ENCODE data around the gene HOXB4. TPM values are rescaled to one million over a fixed set of nuclear protein-coding genes. Genes with fewer than 3 reads are reported as not detected.
A peak's percentile ranks its signal among the peaks of the same experiment; 100 is the strongest.

Gene HOXB4
- total RNA-seq, 1 experiment from 2014 or later, result 11.3 TPM

DNA sequence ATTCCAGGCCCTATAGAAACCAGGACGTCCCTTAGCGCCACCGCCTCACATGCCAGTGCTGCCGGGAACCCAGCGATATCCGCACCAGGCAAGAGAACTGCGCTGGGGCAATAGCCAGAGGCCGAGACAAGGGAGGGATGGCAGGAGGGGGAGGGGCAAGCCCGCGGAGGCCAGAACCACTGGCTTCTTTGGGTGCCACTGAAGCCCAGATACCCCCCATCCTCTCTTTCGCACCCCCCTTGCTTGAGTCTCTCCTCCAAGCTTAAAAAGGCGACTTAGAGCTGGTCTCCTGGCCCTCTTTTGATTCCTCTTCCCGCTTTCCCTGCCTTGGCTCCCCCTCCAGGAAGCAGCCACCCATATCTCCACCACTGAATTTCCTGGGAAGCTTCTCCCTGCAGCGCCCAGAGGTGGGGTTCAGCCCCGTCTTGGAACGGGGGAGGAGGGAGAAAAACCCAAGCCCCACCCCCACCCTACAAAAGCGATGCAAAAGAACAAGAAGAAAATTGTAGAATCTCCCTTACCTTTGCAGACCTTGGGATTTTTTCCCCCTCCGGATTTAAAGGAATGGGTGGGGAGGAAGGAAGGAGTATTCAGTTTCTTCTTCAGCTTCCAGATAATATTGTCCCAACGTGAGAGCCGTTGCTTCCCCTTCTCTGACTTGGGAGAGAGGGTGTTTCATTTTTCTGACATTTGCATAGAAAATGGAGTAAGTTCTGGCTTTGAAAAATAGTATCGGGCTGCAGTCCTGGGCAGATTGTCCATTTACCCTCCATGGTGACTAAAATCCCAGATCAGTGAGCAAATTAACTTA is 26.0 kb upstream of the HOXB4 start:
- Histone ChIP-seq H4K20me1 (ENCODE audit: insufficient read depth) (peaks cover 4% of the 10 kb centered on the region; the same call in 1 of the 2 replicates), H3K4me2 (ENCODE audit: low read length) (peak overlapping the region; percentile 82), H3K27me3 (ENCODE audit: insufficient read depth, low read length) (no peaks in the 10 kb centered on the region), H3K4me3 (replicated peaks in 1 of 2; ENCODE audit: low read depth in 1 of 2, low read length in 2 of 2) (peak overlapping the region; percentile 78 to 87), H3K79me2 (ENCODE audit: insufficient read depth, low read length) (peaks cover 75% of the 10 kb centered on the region), H3K36me3 (ENCODE audit: control insufficient read depth in 1 of 2, insufficient read depth in 2 of 2, low read length in 2 of 2) (peaks cover 0 to 4% of the 10 kb centered on the region in 2 experiments; a peak in 1 of 4 replicates), H3K4me1 (ENCODE audit: control insufficient read depth in 1 of 2, insufficient read depth in 2 of 2, low read length in 2 of 2) (peaks cover 40 to 63% of the 10 kb centered on the region in 2 experiments), H3K9me2 (ENCODE audit: insufficient read depth) (no peaks in the 10 kb centered on the region), H2AFZ (ENCODE audit: low read depth, low read length, poor library complexity, severe bottlenecking) (no peak overlapping the region), H3K9me3 (ENCODE audit: control insufficient read depth in 1 of 2, insufficient read depth in 1 of 2, low read depth in 1 of 2, low read length in 2 of 2) (no peaks in the 10 kb centered on the region), H3K9ac (ENCODE audit: low read length) (peak overlapping the region; percentile 83), H3K27ac (ENCODE audit: low read depth, low read length) (peak overlapping the region; percentile 94)
- ChIA-PET CTCF (interaction anchor here (0.7 to 1.2 kb wide), 3 partner anchors 68 to 344 kb away, joined by 5 to 7 read pairs (median 6); no protein-coding TSS in a partner anchor), POLR2A (interaction anchor here (0.7 to 1.6 kb wide), 5 partner anchors 8 to 556 kb away, joined by 3 to 8 read pairs (median 4); partner anchors contain the start of gene NFE2L1), RAD21 (ENCODE audit: low non-redundant PET in 1 of 2, low total read pairs in 2 of 2, uncharacterized antibody in 2 of 2, unreplicated experiment in 2 of 2) (interaction anchor here in 1 of 2 experiments (0.7 kb wide), 1 partner anchor 389 kb away, joined by 7 read pairs; no protein-coding TSS in a partner anchor)
- intact Hi-C loops (cut with micrococcal nuclease), result no loop called here
- TSS peak; percentile 54 for BruUV-seq (replicated peaks)
- DNase-seq (ENCODE audit: low read depth, low spot score) (peak; percentile 69), ATAC-seq (peak; percentile 68)
- TF ChIP-seq POLR2A (IDR thresholded peaks at IDR 0.05; ENCODE audit: borderline replicate concordance, extremely low read depth, insufficient read depth, insufficient read length) (peak; percentile 35), YY1 (IDR thresholded peaks at IDR 0.05; ENCODE audit: extremely low read depth, insufficient replicate concordance, low read depth, low read length) (peak; percentile 56), EZH2phosphoT487 (IDR thresholded peaks at IDR 0.05; ENCODE audit: borderline replicate concordance) (no peak), ELF1 (IDR thresholded peaks at IDR 0.05; ENCODE audit: borderline replicate concordance, low read depth) (no peak), SIN3A (IDR thresholded peaks at IDR 0.05; ENCODE audit: low read depth) (no peak), ZNF274 (IDR thresholded peaks at IDR 0.05; ENCODE audit: low read depth, low read length) (no peak), TCF7L2 (IDR thresholded peaks at IDR 0.05; ENCODE audit: borderline replicate concordance, extremely low read depth, insufficient read depth, insufficient read length) (no peak), ZFX (IDR thresholded peaks at IDR 0.05) (peak; percentile 81; the same call in 1 of the 2 replicates), POLR2AphosphoS5 (IDR thresholded peaks at IDR 0.05; ENCODE audit: low read depth, low read length) (peak; percentile 84)
- TF ChIP-seq, protein P1, sequence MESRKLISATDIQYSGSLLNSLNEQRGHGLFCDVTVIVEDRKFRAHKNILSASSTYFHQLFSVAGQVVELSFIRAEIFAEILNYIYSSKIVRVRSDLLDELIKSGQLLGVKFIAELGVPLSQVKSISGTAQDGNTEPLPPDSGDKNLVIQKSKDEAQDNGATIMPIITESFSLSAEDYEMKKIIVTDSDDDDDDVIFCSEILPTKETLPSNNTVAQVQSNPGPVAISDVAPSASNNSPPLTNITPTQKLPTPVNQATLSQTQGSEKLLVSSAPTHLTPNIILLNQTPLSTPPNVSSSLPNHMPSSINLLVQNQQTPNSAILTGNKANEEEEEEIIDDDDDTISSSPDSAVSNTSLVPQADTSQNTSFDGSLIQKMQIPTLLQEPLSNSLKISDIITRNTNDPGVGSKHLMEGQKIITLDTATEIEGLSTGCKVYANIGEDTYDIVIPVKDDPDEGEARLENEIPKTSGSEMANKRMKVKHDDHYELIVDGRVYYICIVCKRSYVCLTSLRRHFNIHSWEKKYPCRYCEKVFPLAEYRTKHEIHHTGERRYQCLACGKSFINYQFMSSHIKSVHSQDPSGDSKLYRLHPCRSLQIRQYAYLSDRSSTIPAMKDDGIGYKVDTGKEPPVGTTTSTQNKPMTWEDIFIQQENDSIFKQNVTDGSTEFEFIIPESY (IDR thresholded peaks at IDR 0.05; ENCODE audit: extremely low read depth, insufficient replicate concordance, low read length), result no peak
- TF ChIP-seq, protein P2, sequence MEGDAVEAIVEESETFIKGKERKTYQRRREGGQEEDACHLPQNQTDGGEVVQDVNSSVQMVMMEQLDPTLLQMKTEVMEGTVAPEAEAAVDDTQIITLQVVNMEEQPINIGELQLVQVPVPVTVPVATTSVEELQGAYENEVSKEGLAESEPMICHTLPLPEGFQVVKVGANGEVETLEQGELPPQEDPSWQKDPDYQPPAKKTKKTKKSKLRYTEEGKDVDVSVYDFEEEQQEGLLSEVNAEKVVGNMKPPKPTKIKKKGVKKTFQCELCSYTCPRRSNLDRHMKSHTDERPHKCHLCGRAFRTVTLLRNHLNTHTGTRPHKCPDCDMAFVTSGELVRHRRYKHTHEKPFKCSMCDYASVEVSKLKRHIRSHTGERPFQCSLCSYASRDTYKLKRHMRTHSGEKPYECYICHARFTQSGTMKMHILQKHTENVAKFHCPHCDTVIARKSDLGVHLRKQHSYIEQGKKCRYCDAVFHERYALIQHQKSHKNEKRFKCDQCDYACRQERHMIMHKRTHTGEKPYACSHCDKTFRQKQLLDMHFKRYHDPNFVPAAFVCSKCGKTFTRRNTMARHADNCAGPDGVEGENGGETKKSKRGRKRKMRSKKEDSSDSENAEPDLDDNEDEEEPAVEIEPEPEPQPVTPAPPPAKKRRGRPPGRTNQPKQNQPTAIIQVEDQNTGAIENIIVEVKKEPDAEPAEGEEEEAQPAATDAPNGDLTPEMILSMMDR (IDR thresholded peaks at IDR 0.05 in 2 of 3, conservative IDR thresholded peaks at IDR 0.05 in 1 of 3; ENCODE audit: borderline replicate concordance in 1 of 3, insufficient read depth in 1 of 3, low read depth in 2 of 3, low read length in 2 of 3), result peak in 1 of 3 experiments; percentile 18; a peak in 2 of 6 replicates
